HEK293 (cell line): ENCODE measurements around the gene LTBP1.

ENCODE experiments used
- CTCF ChIA-PET: fragments of 350-600 bp; formaldehyde crosslinking; extraction: SDS; loops from one replicate; lab custom pipeline; 2021; ENCODE audit warnings: antibody characterized with exemption; lab: Yijun Ruan, JAX
- POLR2A ChIA-PET: fragments of 300-600 bp; formaldehyde crosslinking; extraction: SDS; loops from one replicate; lab custom pipeline; 2020; ENCODE audit warnings: antibody characterized with exemption, inconsistent platforms; lab: Yijun Ruan, JAX
- H3K27ac ChIP-seq: fragments of 200-500 bp; sonication (Bioruptor generic); 2 replicates; pipeline ENCODE4 v1.5.1; 2014; ENCODE audit warnings: low read depth, low read length, control low read depth, inconsistent platforms; ENCODE audit errors: extremely low read depth
- H3K36me3 ChIP-seq, 2 experiments: fragments of 200-500 bp in 1 of 2; sonication (Bioruptor generic) in 1 of 2; 1 replicate in 1 of 2; 2 replicates in 1 of 2; pipeline ENCODE4 v1.5.1; 2014 to 2017; ENCODE audit warnings: inconsistent platforms in 2 of 2, low read length in 2 of 2; ENCODE audit not compliant: control insufficient read depth in 2 of 2, insufficient read depth in 1 of 2
- H3K4me1 ChIP-seq: fragments of 200-500 bp; sonication (Bioruptor generic); 2 replicates; pipeline ENCODE4 v1.5.1; 2014; ENCODE audit warnings: mild to moderate bottlenecking, low read length, inconsistent platforms; ENCODE audit not compliant: control insufficient read depth, insufficient read depth
- H3K4me3 ChIP-seq: 2 replicates; pipeline ENCODE4 v1.5.1; 2011; ENCODE audit warnings: low read depth, mild to moderate bottlenecking, control low read depth, low read length, moderate library complexity
- H3K9me3 ChIP-seq: fragments of 200-500 bp; sonication (Bioruptor generic); 2 replicates; pipeline ENCODE4 v1.5.1; 2014; ENCODE audit warnings: low read depth, low read length, inconsistent platforms; ENCODE audit not compliant: control insufficient read depth, insufficient read depth
- AEBP2 ChIP-seq: fragments of 450-650 bp; formaldehyde crosslinking; IDR thresholded peaks from 2 replicates; pipeline ENCODE4 v1.5.1; 2016; ENCODE audit warnings: missing biosample characterization, missing genetic modification characterization, borderline replicate concordance
- FEZF1 ChIP-seq: fragments of 450-650 bp; formaldehyde crosslinking; IDR thresholded peaks from 2 replicates; pipeline ENCODE4 v1.5.1; 2016; ENCODE audit warnings: missing biosample characterization, missing genetic modification characterization
- KLF1 ChIP-seq: fragments of 450-650 bp; formaldehyde crosslinking; IDR thresholded peaks from 2 replicates; pipeline ENCODE4 v1.5.1; 2016; ENCODE audit warnings: missing biosample characterization, missing genetic modification characterization
- KLF17 ChIP-seq: fragments of 450-650 bp; formaldehyde crosslinking; IDR thresholded peaks from 2 replicates; pipeline ENCODE4 v1.5.1; 2016; ENCODE audit warnings: missing biosample characterization, missing genetic modification characterization
- MEIS1 ChIP-seq: sonication (generic); formaldehyde crosslinking; IDR thresholded peaks from 2 replicates; pipeline ENCODE4 v1.8.1; 2022; ENCODE audit warnings: missing genetic modification reagents, mild to moderate bottlenecking, borderline replicate concordance
- MZF1 ChIP-seq: fragments of 450-650 bp; formaldehyde crosslinking; IDR thresholded peaks from 2 replicates; pipeline ENCODE4 v1.5.1; 2017; ENCODE audit warnings: missing biosample characterization, missing genetic modification characterization, borderline replicate concordance
- PRDM6 ChIP-seq: fragments of 450-650 bp; formaldehyde crosslinking; IDR thresholded peaks from 2 replicates; pipeline ENCODE4 v1.5.1; 2017; ENCODE audit warnings: missing biosample characterization, missing genetic modification characterization
- RBAK ChIP-seq: fragments of 450-650 bp; formaldehyde crosslinking; IDR thresholded peaks from 2 replicates; pipeline ENCODE4 v1.5.1; 2016; ENCODE audit warnings: missing biosample characterization, missing genetic modification characterization
- TSHZ1 ChIP-seq: fragments of 450-650 bp; formaldehyde crosslinking; IDR thresholded peaks from 2 replicates; pipeline ENCODE4 v1.5.1; 2016; ENCODE audit warnings: missing biosample characterization, missing genetic modification characterization, borderline replicate concordance
- WT1 ChIP-seq: fragments of 450-650 bp; formaldehyde crosslinking; IDR thresholded peaks from 2 replicates; pipeline ENCODE4 v1.5.1; 2016; ENCODE audit warnings: missing biosample characterization, missing genetic modification characterization
- YY2 ChIP-seq: fragments of 450-650 bp; formaldehyde crosslinking; IDR thresholded peaks from 2 replicates; pipeline ENCODE4 v1.5.1; 2016; ENCODE audit warnings: missing biosample characterization, missing genetic modification characterization
- ZNF112 ChIP-seq: fragments of 450-650 bp; formaldehyde crosslinking; IDR thresholded peaks from 2 replicates; pipeline ENCODE4 v1.5.0; 2017; ENCODE audit warnings: missing biosample characterization, missing genetic modification characterization
- ZNF211 ChIP-seq: fragments of 450-650 bp; formaldehyde crosslinking; IDR thresholded peaks from 2 replicates; pipeline ENCODE4 v1.5.1; 2016; ENCODE audit warnings: low read depth, missing biosample characterization, missing genetic modification characterization
- ZNF221 ChIP-seq: fragments of 450-650 bp; formaldehyde crosslinking; IDR thresholded peaks from 2 replicates; pipeline ENCODE4 v1.5.1; 2017; ENCODE audit warnings: missing biosample characterization, missing genetic modification characterization, borderline replicate concordance
- ZNF23 ChIP-seq: fragments of 450-650 bp; formaldehyde crosslinking; IDR thresholded peaks from 2 replicates; pipeline ENCODE4 v1.5.1; 2016; ENCODE audit warnings: missing biosample characterization, missing genetic modification characterization, borderline replicate concordance
- ZNF324 ChIP-seq: fragments of 450-650 bp; formaldehyde crosslinking; IDR thresholded peaks from 2 replicates; pipeline ENCODE4 v1.5.1; 2016; ENCODE audit warnings: missing biosample characterization, missing genetic modification characterization
- ZNF48 ChIP-seq: fragments of 450-650 bp; formaldehyde crosslinking; IDR thresholded peaks from 2 replicates; pipeline ENCODE4 v1.5.1; 2016; ENCODE audit warnings: missing biosample characterization, missing genetic modification characterization
- ZNF510 ChIP-seq: fragments of 450-650 bp; formaldehyde crosslinking; IDR thresholded peaks from 2 replicates; pipeline ENCODE4 v1.5.1; 2018; ENCODE audit warnings: mild to moderate bottlenecking, missing genetic modification characterization, missing biosample characterization; ENCODE audit not compliant: insufficient replicate concordance
- ZNF544 ChIP-seq: fragments of 450-650 bp; formaldehyde crosslinking; IDR thresholded peaks from 2 replicates; pipeline ENCODE4 v1.5.0; 2017; ENCODE audit warnings: missing biosample characterization, missing genetic modification characterization
- ZNF548 ChIP-seq: fragments of 450-650 bp; formaldehyde crosslinking; IDR thresholded peaks from 2 replicates; pipeline ENCODE4 v1.5.1; 2016; ENCODE audit warnings: missing biosample characterization, missing genetic modification characterization
- ZNF555 ChIP-seq: fragments of 450-650 bp; formaldehyde crosslinking; conservative IDR thresholded peaks from 2 replicates; pipeline ENCODE4 v1.5.1; 2017; ENCODE audit warnings: missing biosample characterization, mild to moderate bottlenecking, missing genetic modification characterization, inconsistent platforms
- ZNF621 ChIP-seq: fragments of 450-650 bp; formaldehyde crosslinking; IDR thresholded peaks from 2 replicates; pipeline ENCODE4 v1.5.1; 2017; ENCODE audit warnings: missing biosample characterization, missing genetic modification characterization
- ZNF660 ChIP-seq: fragments of 450-650 bp; IDR thresholded peaks from 2 replicates; pipeline ENCODE4 v1.5.1; 2018; ENCODE audit warnings: missing biosample characterization, mild to moderate bottlenecking, missing genetic modification characterization
- ZNF701 ChIP-seq: fragments of 450-650 bp; formaldehyde crosslinking; IDR thresholded peaks from 2 replicates; pipeline ENCODE4 v1.5.1; 2016; ENCODE audit warnings: missing biosample characterization, missing genetic modification characterization
- ZNF747 ChIP-seq: fragments of 450-650 bp; formaldehyde crosslinking; IDR thresholded peaks from 2 replicates; pipeline ENCODE4 v1.5.1; 2016; ENCODE audit warnings: missing biosample characterization, missing genetic modification characterization
- ZNF843 ChIP-seq: fragments of 450-650 bp; formaldehyde crosslinking; IDR thresholded peaks from 2 replicates; pipeline ENCODE4 v1.5.1; 2016; ENCODE audit warnings: missing biosample characterization, missing genetic modification characterization
- TF ChIP-seq, protein P1 (sequence below): fragments of 450-650 bp; formaldehyde crosslinking; IDR thresholded peaks from 2 replicates; pipeline ENCODE4 v1.5.1; 2016; ENCODE audit warnings: missing biosample characterization, missing genetic modification characterization

Gene LTBP1

GRCh38 chr2:32946314-32947075 is at the start of gene LTBP1:
Gene LTBP1 (plus strand): TSS chr2:32946953. CDS start chr2:32947325, 372 bp downstream.
- ChIA-PET POLR2A (interaction anchor here (0.7 to 1.2 kb wide), 2 partner anchors 113 to 187 kb away, joined by 3 to 4 read pairs; no protein-coding TSS in a partner anchor), CTCF (no interaction called here)
- Histone ChIP-seq H3K4me1 (peaks cover 5% of the 10 kb centered on the region; the same call in 1 of the 2 replicates), H3K27ac (peak within 1 kb of the TSS; percentile 94), H3K9me3 (no peaks in the 10 kb centered on the region), H3K36me3 (peaks cover 0 to 2% of the 10 kb centered on the region in 2 experiments; a peak in 1 of 3 replicates), H3K4me3 (peak within 1 kb of the TSS; percentile 66)
- TF ChIP-seq ZNF23: no peak
- TF ChIP-seq ZNF548 (tag by site-specific recombination): no peak
- no peak for TF ChIP-seq YY2 (tag by site-specific recombination)
- no peak for TF ChIP-seq AEBP2 (tag by site-specific recombination)
- no peak for TF ChIP-seq ZNF621 (tag by site-specific recombination)
- no peak for TF ChIP-seq MZF1 (tag by site-specific recombination)
- TF ChIP-seq ZNF555: no peak
- no peak for TF ChIP-seq ZNF747 (tag by site-specific recombination)
- no peak for TF ChIP-seq ZNF544
- TF ChIP-seq WT1: no peak
- TF ChIP-seq ZNF510: no peak
- no peak for TF ChIP-seq ZNF211 (tag by site-specific recombination)
- TF ChIP-seq, protein P1, sequence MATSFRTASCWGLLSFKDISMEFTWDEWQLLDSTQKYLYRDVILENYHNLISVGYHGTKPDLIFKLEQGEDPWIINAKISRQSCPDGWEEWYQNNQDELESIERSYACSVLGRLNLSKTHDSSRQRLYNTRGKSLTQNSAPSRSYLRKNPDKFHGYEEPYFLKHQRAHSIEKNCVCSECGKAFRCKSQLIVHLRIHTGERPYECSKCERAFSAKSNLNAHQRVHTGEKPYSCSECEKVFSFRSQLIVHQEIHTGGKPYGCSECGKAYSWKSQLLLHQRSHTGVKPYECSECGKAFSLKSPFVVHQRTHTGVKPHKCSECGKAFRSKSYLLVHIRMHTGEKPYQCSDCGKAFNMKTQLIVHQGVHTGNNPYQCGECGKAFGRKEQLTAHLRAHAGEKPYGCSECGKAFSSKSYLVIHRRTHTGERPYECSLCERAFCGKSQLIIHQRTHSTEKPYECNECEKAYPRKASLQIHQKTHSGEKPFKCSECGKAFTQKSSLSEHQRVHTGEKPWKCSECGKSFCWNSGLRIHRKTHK (tag by site-specific recombination): no peak
- TF ChIP-seq ZNF701 (tag by site-specific recombination): no peak
- TF ChIP-seq PRDM6: no peak
- TF ChIP-seq TSHZ1: no peak
- TF ChIP-seq KLF1 (tag by site-specific recombination): no peak
- TF ChIP-seq ZNF660: peak; percentile 50; the same call in 1 of the 2 replicates
- no peak for TF ChIP-seq ZNF112 (tag by site-specific recombination)
- no peak for TF ChIP-seq ZNF221 (tag by site-specific recombination)
- TF ChIP-seq ZNF48 (tag by site-specific recombination): no peak
- TF ChIP-seq ZNF843 (tag by site-specific recombination): no peak
- no peak for TF ChIP-seq RBAK (tag by site-specific recombination)
- TF ChIP-seq FEZF1 (tag by site-specific recombination): peak; percentile 39; the same call in 1 of the 2 replicates
- no peak for TF ChIP-seq ZNF324 (tag by site-specific recombination)
- TF ChIP-seq MEIS1 (CRISPR knock-in tag): no peak
- no peak for TF ChIP-seq KLF17
